ENCODE measurements around the gene CTSD. TPM values are rescaled to one million over a fixed set of nuclear protein-coding genes. Genes with fewer than 3 reads are reported as not detected.

CTSD gene
- total RNA-seq, 1 donor from 2014 or later = 118 TPM

Other genes starting within 250 kb of the CTSD start
- gene DUSP8, start 191.7 kb downstream of the CTSD start, total RNA-seq = 0.30 and 0.80 TPM in 2 replicates
- gene KRTAP5-1, start 178.6 kb downstream of the CTSD start, total RNA-seq = not detected in 2 replicates
- gene KRTAP5-2, start 165.6 kb downstream of the CTSD start, total RNA-seq = not detected in 2 replicates
- gene KRTAP5-3, start 155.5 kb downstream of the CTSD start, total RNA-seq = not detected in 2 replicates
- not detected in 2 replicates for gene KRTAP5-4, start 141.8 kb downstream of the CTSD start, total RNA-seq
- not detected in 2 replicates for gene KRTAP5-5, start 134.2 kb downstream of the CTSD start, total RNA-seq
- not detected in 2 replicates for gene KRTAP5-6, start 66.7 kb downstream of the CTSD start, total RNA-seq
- 0.66 and 0.68 TPM in 2 replicates for gene IFITM10, start 13.3 kb downstream of the CTSD start, total RNA-seq
- gene SYT8, start 71.1 kb upstream of the CTSD start, total RNA-seq = not detected in 2 replicates
- 0.70 and 0.75 TPM in 2 replicates for gene TNNI2, start 75.1 kb upstream of the CTSD start, total RNA-seq
- 600 and 607 TPM in 2 replicates for gene LSP1, start 89.2 kb upstream of the CTSD start, total RNA-seq
- not detected in 2 replicates for gene PRR33, start 128.0 kb upstream of the CTSD start, total RNA-seq
- 4.9 and 7.3 TPM in 2 replicates for gene TNNT3, start 155.8 kb upstream of the CTSD start, total RNA-seq
- 71.6 and 73.8 TPM in 2 replicates for gene MRPL23, start 183.4 kb upstream of the CTSD start, total RNA-seq
- gene H19, start 233.9 kb upstream of the CTSD start, total RNA-seq = not detected in 2 replicates

All from T-helper 2 cell treated with Interferon-gamma antibody and Interleukin-4, amounts not matched to agents 100 ng/mL and 5 ng/mL, for 36 hours (primary cell).